Measurements from ENCODE around the gene RAB3GAP1.
"Not testable (repeated sequence)": the region's sequence is repeated elsewhere in the genome, so short reads cannot be mapped to it uniquely, and the experiment has no call there.

Gene RAB3GAP1

DNA sequence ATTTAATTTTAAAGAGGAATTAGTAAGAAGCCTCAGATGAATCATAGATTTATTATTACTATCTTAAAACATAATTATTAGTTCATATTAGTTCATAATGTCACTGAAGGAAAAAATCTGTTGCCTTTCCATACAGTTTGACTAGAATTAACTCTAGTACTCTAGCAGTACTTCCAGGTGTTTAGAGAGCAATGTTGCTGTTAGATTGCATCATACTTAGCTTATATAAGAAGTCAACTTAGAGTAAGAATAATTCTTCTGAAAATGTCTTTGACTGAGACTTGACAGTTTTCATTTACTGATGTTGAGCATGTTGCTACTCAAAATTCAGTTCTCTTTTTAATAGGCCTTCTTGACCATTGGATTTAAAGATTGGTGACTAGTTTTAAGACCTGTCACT, 4.7 kb downstream of the RAB3GAP1 start:
- DNase-seq: no peak

DNA sequence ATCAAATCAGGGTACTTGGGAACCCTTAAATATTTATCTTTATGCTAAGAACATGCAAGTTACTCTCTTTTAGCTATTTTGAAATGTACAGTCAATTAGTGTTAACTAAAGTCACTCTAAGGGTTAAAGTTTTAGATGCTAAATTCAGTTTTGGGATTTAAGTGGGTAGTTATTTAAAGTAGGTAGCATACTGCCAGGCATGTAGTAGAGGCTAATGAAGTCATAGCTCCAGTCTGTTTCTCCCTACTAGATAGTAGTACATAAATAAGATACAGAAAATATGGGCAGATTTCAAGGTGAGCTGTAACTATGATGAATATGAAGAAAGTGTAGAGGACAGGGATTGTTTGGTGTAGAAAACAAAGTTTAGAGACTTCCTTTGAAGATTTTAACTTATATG, 7.5 kb downstream of the RAB3GAP1 start:
- DNase-seq: no peak

DNA sequence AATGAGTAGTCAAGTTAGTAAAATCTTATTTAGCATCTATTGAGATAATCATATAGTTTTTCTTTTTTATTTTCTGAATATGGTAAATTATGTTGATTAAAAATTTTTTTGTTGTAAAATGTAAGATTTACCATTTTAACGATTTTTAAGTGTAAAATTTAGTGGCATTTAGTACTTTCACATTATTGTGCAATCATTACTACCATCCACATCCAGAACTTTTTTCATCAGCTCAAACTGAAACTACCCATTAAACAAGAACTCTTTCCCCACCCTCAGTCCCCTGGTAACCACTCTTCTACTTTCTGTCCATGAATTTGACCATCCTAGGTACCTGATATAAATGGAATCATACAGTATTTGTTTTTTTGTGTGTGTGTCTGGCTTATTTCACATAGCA, 11.1 kb downstream of the RAB3GAP1 start:
- no peak for DNase-seq

DNA sequence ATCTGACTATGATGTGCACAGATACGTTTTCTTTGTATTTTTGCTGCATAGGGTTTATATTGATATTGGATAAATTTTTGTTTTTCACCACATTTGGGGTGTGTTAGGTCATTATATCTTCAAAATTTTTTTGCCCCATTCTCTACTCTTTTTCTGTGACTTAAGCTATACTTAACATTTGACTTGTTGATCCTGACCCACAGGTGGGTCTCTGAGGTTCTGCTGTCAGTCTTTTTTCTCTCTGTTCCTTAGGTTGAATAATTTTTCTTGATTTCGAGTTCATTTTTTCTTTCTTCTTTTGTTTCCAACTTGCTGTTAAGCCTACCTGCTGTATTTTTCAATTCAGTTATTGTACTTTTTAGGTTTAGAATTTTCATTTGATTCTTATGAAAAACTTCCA, 12.1 kb downstream of the RAB3GAP1 start:
- DNase-seq: no peak

DNA sequence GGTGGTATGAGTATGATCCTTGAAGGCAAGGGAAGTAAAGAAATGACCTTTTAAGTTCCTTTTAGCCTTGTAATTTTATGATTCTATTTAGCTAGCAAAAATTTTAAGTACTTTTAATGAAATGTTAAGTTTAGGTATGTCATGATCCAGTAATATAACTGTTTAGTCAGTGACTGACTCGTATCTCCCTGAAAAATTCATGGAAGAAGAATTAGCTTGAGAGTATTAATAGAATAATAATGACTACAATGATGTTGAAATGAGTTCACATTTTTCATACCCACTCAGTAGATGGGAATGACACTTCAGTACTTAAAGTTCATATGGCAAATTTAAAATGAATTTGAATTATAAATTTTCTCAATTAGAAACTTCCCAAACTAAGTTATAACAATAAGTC, 14.6 kb downstream of the RAB3GAP1 start:
- DNase-seq: no peak

DNA sequence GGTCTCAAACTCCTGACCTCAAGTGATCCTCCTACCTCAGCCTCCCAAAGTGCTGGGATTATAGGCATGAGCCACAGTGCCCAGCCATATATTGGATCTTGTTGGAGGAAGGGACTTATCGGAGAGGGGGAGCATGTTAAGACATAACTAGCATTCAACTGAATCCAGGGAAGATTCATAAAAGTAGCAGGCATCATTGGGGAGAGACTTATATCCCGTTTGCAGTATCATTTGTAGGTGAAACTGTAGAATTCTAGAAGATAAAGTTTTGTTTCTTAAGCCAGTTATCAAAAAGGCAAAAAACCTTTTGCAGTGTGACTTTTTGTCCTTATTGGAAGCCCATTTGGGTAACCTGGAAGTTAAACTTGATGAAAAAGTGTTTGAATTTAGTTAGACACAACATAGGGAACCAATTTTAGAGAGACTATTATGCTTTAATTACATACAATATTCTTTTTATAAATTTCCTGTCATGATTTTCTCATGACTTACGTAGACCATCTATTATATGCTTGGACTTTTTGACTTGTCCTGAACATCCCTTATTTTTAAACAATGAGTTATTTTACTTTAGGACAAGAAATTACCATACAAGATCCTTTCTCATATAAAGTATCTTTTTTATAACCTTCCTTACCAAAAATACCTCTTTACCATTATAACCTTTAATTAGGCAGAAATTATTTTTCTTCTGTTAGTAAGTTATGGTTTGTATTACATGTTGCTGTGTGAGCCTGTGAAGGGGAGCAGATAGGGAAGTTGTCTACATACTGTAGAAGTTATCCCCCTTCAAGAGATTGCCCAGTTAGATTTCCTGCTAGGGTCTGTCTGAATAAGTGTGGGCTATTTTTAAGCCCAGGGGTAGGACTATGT, 20.3 kb downstream of the RAB3GAP1 start:
- DNase-seq: no peak

DNA sequence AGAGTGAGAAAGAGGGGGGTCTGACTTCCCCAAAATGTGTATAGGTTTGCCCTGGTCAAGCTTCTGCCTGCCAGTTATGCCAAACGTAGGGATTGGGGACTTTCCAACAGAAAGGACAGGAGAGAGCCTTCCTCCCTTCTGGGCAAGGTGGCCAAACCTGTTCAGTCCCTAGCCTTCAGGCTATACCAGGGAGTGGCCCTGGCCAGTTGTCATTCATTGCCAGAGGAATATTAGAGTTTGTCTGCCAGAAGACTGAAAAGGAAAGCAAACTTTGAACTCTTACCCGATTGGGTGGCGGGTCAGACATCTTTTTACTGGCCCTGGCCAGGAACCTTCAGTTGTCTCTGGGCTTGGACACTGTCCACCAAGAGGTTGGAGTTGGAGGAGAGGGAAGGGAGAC, 22.1 kb downstream of the RAB3GAP1 start:
- no peak for DNase-seq

DNA sequence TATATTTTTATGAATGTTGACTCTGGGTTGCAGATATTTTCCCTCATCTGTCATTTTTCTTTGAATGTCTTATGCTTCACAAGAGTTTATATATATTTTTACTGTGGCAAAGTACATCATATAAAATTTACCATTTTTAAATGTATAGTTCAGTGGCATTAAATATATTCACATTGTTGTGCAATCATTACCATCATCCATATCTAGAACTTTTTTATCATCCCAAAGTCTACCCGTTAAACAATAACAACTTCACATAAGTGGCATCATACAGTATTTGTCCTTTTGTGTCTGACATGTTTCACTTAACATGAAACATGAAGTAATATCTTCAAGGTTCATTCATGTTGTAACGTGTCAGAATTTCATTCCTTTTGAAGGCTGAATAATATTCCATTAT, 24.5 kb downstream of the RAB3GAP1 start:
- DNase-seq: no peak

DNA sequence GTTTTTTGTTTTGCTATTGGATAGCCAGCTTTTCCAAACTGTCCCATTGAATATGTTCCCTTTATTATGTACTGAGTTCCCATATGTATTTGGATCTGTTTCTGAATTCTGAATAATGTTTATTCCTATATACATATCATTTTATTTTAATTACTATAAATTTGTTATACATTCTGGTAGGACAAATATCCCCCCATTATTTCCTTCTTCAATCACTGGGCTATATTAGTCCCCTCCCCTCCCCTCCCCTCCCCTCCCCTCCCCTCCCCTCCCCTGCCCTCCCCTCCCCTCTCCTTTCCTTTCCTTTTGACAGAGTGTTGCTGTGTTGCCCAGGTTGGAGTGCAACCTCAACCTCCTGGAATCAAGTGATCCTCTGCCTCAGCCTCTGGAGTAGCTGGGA, 26.3 kb downstream of the RAB3GAP1 start:
- no peak for DNase-seq

DNA sequence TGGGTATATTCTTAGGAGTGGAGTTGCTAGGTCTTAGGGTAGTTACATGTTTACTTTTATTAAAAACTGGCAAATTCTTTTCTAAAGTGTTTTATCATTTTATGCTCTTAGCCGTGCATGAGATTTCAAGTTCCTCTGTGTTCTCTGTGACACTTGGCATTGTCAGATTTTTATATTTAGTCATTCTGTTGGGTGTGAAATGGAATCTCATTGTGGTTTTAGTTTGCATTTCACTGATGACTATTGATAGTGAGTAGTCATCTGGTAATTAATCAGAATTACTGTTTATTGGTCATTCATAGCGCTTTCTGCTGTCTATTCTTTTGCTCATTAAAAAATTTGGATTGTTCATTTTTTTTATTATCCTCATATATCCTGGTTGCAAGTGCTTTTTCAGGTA, 34.1 kb downstream of the RAB3GAP1 start:
- DNase-seq: no peak

DNA sequence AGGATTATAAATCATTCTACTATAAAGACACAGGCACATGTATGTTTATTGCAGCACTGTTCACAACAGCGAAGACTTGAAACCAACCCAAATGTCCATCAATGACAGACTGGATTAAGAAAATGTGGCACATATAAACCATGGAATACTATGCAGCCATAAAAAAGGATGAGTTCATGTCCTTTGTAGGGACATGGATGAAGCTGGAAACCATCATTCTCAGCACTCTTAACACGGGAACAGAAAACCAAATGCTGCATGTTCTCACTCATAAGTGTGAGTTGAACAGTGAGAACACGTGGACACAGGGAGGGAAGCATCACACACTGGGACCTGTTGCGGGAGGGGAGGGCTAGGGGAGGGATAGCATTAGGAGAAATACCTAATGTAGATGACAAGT, 37.5 kb downstream of the RAB3GAP1 start:
- not testable (repeated sequence) for DNase-seq

DNA sequence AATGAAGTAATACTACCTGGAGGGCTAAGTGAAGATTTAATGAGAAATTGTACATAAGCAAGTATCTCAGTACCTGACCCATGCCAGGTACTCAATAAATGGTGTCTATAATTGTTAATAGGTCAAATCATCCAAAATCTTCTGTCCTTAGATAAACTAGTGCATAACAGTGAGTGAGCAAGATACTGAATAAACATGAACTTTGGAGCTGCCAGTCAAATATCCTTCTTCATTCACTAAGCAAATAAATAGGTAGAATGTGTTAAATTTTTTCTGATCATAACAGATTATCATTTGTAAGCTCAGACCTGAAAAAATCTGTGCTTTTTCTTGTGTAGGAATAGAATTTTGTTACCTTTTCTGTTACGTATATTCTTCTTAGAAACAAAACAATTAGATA, 39.6 kb downstream of the RAB3GAP1 start:
- DNase-seq: no peak

DNA sequence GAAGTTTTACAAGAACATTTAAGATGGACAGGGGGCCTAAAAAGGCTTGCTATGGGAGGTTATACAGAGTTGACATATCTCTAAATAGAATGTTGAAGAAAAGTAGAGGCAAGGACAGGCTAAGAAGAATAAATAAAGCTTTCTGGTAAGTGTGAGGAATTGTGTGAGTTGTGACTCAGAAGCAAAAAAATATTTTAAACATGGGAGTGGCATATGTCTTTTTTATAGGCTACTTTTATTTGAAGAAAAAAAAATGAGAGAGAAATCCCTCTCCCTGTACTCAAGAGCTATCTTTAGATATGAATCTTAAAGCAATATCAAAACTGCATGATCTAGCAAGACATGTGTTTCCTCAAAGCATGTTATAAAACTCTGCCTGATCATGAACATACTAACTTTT, 41.1 kb downstream of the RAB3GAP1 start:
- DNase-seq: no peak

DNA sequence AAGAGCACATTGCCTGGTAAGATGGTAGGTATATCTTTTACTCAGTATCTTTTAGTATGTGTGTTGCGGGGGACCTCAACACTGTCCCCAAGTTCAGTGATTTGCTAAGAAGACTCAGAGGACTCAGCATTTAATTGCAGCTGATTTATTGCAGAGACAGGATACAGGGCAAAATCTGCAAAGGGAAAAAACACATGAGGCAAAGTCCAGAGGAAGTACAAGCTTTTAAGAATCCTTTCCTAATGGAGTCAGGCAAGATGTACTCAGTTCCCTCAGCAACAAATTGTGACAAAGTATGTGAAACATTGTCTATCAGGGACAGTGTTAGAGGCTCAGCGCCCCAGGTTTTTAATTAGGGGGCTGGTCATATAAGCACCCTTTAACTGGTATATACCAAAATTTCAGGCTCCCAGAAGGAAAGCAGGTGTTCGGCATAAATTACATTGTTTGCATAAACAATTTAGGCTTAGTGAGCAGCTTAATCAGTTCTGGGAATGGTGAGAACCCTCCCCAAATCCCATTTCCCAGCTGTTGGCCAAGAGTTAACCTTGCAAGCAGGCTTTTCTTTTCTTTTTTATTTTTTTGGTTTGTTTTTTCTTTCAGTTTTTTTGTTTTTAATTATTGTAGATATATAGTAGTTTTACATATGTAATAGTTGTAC, 41.7 kb downstream of the RAB3GAP1 start:
- DNase-seq: no peak

DNA sequence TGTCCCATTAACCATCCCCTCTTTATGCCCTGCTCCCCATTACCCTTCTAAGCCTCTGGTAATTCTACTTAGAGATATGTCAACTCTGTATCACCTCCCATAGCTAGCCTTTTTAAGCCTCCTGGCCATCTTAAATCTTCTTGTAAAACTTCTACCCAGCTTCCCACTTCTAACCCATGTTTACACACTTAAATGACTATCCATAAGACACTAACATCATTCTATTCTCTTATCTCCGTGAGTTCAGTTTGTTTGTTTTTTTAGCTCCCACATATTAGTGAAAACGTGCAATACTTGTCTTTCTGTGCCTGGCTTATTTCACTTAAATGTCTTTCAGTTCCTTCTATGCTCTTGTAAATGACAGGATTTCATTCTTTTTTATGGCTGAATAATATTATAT, 42.4 kb downstream of the RAB3GAP1 start:
- no peak for DNase-seq

DNA sequence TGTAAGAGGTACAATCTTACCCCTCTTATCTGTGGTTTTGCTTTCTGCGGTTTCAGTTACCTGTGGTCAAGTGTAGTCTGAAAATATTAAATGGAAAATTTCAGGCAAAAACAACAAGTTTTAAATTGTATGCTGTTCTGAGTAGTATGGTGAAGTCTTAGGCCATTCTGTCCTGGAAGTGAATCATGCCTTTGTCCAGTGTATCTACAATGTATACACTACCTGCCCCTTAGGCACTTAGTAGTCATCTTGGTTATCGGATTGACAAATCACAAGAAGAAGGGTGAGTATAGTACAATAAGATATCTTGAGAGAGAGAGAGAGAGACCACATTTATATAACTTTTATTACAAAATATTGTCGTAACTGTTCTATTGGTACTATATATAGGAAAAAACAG, 43.5 kb downstream of the RAB3GAP1 start:
- DNase-seq: no peak

DNA sequence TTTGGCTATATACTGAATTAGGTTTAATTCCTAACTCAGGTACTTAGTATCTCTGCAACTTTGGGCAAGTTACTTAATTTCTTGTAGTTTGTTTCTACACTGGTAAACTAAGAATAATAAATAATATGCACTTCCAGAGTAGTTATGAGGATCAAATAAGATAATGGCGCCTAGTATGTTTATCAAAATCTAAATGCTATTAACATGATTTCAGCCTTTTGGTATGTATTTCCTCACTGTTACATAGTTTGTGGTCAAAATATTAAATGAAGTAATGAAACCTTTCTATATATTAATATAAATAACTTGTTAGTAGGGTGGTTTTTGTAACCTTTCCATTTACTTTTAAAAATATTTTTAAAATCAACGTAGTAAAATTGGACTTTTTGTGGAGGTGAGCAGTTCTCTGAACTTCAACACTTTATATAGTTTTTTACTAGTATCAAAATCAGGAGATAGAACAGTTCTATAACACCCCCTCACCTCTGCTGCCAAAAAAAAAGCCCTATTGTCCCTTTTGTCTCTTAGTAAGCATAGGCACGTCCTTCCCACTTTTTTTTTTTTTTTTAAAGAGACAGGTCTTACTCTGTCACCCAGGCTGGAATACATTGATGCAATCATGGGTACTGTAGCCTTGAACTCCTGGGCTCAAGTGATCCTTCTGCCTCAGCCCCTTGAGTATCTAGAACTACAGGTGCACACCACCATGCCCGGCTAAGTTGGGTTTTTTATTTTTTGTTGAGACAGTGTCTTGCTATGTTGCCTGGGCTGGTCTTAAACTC, 44.8 kb downstream of the RAB3GAP1 start:
- DNase-seq: no peak

DNA sequence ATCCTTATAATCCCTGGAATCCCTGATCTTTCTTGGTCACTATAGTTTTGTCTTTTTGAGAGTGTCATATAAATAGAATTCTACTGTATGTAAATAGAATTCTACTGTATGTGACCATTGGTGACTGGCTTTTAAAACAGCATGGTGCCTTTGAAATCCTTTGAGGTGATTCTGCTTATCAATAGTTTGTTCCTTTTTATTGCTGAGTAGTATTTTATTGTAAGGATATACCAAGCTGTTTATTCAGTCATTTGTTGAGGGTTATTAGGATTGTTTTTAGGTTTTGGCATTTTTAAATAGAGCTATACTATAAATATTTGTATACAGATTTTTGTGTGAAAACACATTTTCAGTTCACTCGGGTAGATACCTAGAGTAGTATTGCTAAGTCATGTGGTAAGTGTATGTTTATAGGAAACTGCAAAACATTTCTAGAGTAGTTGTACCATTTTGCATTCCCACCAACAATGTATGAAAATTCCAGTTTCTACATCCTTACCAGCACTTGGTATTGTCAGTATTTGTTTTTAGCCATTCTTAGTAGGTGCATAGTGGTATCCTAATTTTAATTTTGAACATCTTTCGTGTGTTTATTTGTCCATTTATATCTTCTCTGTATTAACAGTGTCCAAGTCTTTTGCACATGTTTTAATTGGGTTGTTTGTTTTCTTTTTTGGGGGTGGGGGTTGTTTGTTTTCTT, 45.6 kb downstream of the RAB3GAP1 start:
- DNase-seq: no peak

DNA sequence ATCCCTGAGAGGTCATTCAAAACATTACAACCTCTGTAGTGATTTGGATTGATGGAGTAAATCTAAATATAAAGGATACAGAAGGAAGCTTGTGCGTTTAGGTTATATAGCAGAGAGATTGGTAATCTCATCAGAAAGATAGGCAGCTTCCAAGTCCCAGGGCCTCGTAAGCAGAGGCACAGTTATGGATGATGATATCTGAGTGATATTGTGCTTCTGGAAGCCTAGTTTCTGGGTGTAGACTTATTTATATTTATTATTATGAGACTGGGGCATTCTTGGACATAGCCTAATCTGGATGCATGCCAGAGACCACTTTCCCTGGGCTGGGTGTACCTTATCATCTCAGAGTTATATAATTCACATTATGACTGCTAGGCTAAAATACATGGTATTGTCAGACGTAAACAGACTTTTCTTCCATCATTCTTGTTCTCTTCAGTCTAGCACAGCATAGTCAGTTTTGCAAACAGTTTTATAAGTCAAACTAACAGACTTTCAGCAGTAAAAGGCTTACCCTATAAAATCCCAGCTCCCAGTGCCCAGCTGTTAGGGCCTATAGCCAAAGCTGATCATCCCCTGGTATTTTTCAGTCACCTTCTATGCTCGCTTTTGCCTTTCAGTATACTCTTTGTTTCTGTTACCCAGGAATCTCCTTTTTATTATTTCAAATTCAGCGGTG, 47.9 kb downstream of the RAB3GAP1 start:
- no peak for DNase-seq

DNA sequence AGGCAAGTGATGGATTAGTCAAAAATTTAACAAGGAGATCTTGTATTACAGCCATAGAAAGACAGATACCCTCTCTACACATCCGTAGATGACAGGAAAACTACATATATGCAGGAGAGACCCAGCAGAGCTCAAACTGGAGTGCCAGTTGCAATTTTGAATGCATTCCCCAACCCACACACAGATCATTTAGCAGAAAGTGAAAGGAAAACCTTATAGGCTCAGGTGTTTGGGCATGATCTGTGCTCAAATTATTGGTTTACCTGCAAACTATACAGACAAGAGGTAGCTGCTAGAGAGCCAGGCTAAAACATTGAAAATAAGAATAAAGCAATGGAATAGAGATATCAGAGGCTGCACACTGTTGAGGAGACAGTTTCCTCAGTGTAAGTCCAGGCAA, 51.8 kb downstream of the RAB3GAP1 start:
- DNase-seq: no peak

DNA sequence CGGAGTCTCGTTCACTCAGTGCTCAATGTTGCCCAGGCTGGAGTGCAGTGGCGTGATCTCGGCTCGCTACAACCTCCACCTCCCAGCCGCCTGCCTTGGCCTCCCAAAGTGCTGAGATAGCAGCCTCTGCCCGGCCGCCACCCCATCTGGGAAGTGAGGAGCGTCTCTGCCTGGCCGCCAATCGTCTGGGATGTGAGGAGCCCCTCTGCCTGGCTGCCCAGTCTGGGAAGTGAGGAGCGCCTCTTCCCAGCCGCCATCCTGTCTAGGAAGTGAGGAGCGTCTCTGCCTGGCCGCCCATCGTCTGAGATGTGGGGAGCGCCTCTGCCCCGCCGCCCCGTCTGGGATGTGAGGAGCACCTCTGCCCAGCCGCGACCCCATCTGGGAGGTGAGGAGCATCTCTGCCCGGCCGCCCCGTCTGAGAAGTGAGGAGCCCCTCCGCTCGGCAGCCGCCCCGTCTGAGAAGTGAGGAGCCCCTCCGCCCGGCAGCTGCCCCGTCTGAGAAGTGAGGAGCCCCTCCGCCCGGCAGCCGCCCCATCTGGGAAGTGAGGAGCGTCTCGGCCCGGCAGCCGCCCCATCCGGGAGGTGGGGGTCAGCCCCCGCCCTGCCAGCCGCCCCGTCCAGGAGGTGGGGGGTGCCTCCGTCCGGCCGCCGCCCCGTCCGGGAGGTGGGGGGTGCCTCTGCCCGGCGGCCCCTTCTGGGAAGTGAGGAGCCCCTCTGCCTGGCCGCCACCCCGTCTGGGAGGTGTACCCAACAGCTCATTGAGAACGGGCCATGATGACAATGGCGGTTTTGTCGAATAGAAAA, 53.6 kb downstream of the RAB3GAP1 start:
- not testable (repeated sequence) for DNase-seq

DNA sequence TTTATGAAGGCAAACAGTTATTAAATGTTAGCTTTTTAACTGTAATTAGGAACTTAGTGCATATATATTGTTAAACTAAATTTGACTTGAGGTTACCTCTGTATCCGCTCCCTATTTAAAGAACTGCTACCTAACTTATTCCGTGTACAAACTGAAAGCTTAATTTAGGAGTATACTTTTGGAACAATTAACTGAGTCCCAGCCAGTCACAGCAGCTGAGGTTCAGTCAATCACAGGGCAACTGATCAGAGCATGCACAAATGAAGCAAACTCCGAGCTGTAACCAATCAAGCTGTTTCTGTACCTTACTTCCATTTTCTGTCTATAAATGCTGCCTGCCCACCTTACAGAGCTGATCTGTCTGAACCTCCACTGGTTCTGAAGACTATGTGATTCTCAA, 61.2 kb downstream of the RAB3GAP1 start:
- no peak for DNase-seq
